C4-2B (cell line): ENCODE results near the gene ZEB2.

Experiments used
- H3K27ac ChIP-seq: fragments of 450-650 bp; 2 replicates; pipeline ENCODE4 v1.5.1; 2017
- ZFX ChIP-seq: fragments of 450-650 bp; IDR thresholded peaks from 2 replicates; pipeline ENCODE4 v1.6.1; 2017
- TF ChIP-seq, protein P1 (sequence below): fragments of 450-650 bp; conservative IDR thresholded peaks from 2 replicates; pipeline ENCODE4 v1.5.1; 2017; ENCODE audit warnings: mild to moderate bottlenecking

Gene ZEB2

GRCh38 chr2:144516981-144517865 is 2.7 kb downstream of the ZEB2 start:
- no peak overlapping the region for H3K27ac ChIP-seq
- TF ChIP-seq ZFX: no peak
- TF ChIP-seq, protein P1, sequence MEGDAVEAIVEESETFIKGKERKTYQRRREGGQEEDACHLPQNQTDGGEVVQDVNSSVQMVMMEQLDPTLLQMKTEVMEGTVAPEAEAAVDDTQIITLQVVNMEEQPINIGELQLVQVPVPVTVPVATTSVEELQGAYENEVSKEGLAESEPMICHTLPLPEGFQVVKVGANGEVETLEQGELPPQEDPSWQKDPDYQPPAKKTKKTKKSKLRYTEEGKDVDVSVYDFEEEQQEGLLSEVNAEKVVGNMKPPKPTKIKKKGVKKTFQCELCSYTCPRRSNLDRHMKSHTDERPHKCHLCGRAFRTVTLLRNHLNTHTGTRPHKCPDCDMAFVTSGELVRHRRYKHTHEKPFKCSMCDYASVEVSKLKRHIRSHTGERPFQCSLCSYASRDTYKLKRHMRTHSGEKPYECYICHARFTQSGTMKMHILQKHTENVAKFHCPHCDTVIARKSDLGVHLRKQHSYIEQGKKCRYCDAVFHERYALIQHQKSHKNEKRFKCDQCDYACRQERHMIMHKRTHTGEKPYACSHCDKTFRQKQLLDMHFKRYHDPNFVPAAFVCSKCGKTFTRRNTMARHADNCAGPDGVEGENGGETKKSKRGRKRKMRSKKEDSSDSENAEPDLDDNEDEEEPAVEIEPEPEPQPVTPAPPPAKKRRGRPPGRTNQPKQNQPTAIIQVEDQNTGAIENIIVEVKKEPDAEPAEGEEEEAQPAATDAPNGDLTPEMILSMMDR: no peak

GRCh38 chr2:144516411-144516980 is 3.4 kb downstream of the ZEB2 start:
- H3K27ac ChIP-seq: no peak overlapping the region
- TF ChIP-seq, protein P1: no peak
- TF ChIP-seq ZFX: no peak

DNA sequence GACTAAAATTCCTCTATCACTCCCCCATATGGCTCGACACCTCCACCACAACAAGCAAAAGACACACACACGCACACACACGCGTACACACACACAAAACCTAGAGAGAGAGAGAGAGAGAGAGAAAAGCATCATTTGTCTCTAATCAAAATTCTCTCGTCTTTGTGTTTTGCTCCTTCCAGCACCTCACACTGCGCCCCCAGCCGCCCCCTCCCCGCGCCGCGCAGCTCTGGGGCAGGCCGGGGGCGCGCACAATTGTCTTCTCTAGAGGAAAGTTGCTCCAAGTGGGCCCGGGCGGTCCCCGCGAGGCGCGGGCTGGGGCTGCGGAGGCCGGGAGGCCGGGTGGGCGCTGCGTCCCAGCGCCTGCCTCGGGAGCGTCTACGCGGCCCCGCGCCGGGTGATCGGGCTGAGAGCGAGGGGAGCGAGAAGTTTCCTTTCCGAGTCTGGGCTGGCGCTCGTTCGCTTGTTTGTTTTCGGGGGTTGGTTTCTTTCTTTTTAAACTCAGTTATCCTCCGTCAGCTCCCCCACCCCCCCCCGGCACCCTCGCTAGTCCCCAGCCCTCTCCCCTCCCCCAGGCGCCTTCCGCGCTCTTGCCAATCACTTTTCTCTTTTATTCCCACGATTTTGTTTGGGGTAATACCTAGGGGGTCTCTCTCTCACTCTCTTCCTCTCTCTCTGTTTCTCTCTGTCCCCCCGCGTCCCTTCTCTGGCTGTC is 4.1 kb downstream of the ZEB2 start:
- TF ChIP-seq, protein P1: no peak
- no peak for TF ChIP-seq ZFX
- no peak overlapping the region for H3K27ac ChIP-seq

GRCh38 chr2:144515099-144515695 is 4.7 kb downstream of the ZEB2 start:
- no peak for TF ChIP-seq ZFX
- TF ChIP-seq, protein P1: no peak
- H3K27ac ChIP-seq: no peak overlapping the region

- TF ChIP-seq, protein P1: no peak
- no peak for TF ChIP-seq ZFX
- no peak overlapping the region for H3K27ac ChIP-seq
Measured at GRCh38 chr2:144514616-144515091, 5.3 kb downstream of the ZEB2 start.

DNA sequence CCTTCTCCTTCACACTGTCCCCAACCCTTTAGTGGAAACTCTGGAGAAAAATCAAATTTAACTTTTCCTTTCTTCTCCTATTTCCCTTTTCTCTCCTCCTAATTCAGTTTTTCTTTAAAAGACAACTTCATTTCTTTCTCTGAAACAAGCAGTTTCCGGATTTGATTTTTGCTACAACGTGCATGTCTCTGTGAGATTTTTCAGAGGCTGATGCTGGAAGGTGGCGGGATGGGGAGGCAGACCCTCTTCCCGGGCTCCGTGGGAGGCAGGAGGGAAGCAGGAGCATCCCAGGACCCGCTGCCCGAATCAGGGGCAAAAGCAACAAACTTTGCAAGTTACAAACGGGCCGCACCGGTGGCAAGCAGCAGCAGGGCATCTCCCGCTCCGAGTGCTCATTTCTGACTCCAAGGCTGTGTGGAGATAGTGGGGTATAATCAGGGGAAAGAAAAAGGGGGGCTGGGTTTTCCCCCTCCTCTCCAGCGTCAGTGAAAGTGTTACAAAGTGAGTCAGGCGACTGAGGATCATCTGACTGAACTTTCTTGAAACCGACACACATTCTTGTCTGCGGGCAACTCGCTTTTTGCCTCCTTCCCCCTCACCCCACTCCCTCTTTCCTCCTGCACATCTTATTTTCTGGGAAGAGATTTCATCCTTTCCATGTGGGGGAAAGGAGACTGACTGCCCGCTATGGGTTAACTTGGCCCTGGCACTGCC is 6.4 kb downstream of the ZEB2 start:
- no peak overlapping the region for H3K27ac ChIP-seq
- no peak for TF ChIP-seq ZFX
- TF ChIP-seq, protein P1: no peak
